IPS DF 19.7 (cell line): ENCODE data around the gene TEX44.

ENCODE experiments used
- DNase-seq: peaks from one replicate; pipeline ENCODE4 v3.0.0-alpha.2; 2013; ENCODE audit warnings: low read depth, low spot score

Gene TEX44

DNA sequence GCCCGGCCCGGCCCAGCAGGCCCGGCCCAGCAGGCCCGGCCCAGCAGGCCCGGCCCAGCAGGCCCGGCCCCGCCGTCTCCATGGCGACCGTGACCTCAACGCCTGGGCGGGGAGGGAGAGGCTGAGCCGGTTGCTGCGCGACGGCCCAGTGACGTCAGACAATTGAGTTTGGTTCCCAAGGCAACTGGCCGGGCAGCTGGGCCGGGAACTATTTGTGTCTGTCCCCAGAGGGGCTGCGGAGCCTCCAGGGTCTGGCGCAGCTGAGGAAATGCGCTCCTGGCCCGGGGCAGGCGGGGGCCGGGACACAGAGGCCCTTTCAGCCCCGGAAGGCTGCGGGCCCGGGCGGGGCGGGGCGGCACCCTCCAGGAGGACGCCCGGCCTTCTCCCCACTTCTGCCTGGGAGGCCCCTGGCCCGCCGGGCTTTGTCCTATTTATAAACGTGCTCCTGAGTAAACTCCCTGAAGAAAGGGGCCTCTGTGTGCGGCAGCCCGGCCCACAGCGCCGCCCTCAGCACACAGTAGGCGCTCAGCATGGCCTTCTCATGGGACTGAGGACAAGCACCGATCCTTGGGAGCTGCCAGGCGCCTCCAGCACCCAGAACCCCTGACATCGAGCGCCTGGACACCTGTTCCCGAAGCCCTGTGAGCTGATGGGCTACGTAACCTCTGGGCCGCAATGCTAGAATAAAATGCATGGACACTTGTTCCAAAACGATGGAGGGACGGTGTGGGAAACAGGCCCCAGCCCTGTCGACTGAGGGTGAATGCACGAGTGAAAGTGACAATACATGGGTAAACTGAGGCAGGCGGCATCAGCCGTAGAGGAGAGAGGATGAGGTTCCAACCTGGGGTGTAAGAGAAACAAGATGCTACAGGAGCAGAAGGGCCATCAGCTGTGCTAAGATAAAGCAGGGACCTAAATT is 12.3 kb downstream of the TEX44 start:
- peak; percentile 82 for DNase-seq

- DNase-seq: no peak
Observed at GRCh38 chr2:231605607-231606091, 13.0 kb downstream of the TEX44 start.

- no peak for DNase-seq
Observed at GRCh38 chr2:231606941-231607340, 14.3 kb downstream of the TEX44 start.

DNA sequence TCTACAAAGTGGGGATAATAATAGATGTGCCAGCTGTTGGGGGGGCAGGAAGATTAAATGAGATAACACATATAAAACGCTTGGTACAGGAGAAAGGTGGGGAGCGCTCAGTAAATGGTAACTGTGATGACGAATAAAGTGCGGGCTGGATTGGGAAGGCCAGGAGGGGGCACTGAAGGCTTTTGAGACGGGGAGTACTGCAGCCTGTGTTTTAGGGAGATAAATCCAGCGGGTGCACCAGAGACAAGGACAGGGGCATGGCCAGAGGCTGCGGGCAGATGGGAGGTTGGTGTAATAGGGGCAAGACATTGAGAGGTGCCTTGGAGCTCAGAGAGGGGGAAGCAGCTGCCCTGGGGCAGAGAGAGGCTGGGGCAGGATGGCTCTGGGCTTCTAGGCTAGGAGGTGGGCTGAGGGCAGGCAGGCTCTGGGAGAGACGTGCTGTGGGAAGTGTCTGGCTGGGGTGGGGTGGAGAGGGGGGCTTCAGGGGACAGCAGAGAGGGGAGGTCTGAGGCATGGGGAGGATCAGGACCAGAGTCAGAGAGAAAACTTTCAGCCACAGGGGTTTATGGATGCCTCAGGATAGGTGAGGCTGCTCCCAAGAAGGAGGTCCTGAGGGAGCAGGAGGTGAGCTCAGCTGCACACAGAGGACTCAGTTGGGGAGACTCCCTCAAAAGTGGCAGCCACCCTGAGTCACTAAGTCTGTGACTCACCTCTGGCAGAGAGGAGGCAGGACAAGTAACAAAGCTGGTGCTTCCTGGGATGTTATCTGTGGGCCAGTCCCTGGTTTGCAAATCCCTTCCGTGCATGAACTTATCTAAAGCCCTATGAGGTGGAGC is 18.8 kb downstream of the TEX44 start:
- DNase-seq: no peak

DNA sequence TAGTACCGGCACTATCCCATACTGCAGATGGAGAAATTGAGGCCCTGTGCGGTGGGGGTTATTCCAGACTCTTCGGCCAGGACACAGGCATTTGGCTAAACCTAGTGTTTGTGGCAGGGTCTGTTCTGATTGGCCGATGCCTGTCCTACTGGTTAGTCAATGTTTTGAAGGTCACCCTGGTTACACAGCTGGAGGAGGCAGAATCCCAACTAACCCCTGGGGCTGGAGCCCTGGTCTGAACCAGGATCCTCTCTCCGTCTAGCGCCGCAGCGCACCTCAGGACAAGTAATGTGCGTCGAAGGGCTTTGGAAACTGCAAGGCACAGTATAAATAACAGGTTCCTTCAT is 19.4 kb downstream of the TEX44 start:
- no peak for DNase-seq

- no peak for DNase-seq
Observed at GRCh38 chr2:231612456-231613330, 20.0 kb downstream of the TEX44 start.

DNA sequence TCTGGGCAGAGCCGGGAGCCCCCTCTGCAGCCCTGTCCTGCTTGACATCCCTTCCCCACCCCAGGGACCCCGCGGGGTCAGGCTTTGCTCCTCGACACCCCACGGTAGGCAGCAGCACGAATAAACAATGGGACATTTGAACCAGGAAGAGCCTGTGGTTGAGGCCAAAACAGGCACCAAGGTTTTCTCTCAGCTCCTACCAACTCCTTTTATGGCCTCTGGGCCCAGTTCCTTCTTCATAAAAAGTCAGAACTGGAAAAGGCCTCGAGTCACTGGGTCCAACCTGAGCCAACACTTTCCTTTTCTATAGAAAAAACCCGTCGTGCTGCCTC is 20.6 kb downstream of the TEX44 start:
- DNase-seq: no peak

- no peak for DNase-seq
Observed at GRCh38 chr2:231613663-231614558, 21.2 kb downstream of the TEX44 start.

- no peak for DNase-seq
Observed at GRCh38 chr2:231614559-231615057, 21.9 kb downstream of the TEX44 start.

- DNase-seq: no peak
Observed at GRCh38 chr2:231615058-231615671, 22.5 kb downstream of the TEX44 start.

- DNase-seq: no peak
Observed at GRCh38 chr2:231616296-231616695, 23.6 kb downstream of the TEX44 start.

GRCh38 chr2:231617059-231617926 is 24.6 kb downstream of the TEX44 start:
- DNase-seq: no peak

DNA sequence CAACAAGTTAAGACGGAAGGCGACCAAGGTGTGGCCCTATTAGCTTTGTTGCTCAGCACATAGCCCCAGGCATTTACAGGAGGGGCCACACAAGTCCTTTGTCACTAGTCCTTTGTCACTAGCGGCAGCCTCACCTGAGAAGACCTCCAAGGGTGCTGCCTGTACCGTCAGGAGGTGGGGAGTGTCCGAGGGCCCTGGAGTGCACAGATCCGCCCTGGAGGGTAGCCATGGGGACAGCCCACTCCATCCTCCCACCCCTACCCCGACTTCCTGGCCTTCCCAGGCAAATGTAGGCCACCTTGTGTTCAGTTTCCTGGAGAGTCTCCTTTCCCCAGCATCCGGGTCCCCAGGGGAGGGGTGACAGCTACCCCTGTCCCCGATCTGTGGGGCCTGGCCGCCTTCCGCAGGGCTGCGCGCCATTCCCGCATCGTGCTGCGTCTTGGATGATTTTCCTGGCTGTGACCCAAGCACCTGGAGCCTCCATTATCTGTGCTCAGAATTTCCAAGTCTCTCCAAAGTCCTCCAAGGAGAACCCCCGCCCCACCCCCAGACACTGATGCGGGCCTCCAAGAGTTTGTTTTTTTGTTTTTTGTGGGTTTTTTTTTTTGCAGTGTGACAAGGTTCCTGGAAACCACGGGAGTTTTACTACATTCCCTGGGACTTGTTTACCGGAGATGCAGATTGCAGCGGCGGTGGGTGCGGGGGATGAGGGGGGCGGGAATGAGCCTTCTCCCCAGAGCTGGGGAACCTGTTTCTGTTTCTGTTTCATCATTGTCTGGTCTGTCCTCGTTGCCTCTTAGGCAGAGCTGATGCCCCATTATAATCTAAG is 28.6 kb downstream of the TEX44 start:
- no peak for DNase-seq

DNA sequence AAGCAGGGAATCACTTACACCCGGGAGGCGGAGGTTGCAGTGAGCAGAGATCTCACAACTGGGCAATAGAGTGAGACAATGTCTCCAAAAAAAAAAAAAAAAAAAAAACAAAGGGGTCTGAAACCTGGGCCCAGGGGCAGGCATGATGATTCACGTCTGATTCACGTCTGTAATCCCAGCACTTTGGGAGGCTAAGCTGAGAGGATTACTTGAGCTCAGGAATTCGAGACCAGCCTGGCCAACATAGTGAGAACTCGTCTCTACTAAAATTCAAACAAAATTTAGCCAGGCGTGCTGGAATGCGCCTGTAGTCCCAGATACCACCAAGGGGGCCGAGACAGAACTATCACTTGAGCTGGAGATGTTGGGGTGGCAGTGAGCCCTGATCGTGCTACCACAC is 30.3 kb downstream of the TEX44 start:
- no peak for DNase-seq

DNA sequence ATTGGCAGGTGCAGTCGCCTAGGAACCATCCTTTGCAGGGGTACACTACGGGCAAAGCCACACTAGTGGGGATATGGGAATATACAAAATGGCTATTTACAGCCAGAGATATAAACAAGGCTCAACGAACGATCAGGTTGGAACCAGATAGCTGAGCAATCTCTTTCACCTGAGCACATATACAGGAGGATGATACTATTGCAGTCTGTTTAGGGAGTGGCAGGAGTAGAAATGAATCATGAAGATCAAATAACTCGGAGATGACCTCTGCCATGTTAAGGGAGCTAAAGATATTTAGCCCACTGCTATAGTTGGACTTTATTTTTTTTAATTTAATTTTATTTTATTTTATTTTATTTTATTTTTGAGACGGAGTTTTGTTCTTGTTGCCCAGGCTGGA is 33.8 kb downstream of the TEX44 start:
- no peak for DNase-seq

DNA sequence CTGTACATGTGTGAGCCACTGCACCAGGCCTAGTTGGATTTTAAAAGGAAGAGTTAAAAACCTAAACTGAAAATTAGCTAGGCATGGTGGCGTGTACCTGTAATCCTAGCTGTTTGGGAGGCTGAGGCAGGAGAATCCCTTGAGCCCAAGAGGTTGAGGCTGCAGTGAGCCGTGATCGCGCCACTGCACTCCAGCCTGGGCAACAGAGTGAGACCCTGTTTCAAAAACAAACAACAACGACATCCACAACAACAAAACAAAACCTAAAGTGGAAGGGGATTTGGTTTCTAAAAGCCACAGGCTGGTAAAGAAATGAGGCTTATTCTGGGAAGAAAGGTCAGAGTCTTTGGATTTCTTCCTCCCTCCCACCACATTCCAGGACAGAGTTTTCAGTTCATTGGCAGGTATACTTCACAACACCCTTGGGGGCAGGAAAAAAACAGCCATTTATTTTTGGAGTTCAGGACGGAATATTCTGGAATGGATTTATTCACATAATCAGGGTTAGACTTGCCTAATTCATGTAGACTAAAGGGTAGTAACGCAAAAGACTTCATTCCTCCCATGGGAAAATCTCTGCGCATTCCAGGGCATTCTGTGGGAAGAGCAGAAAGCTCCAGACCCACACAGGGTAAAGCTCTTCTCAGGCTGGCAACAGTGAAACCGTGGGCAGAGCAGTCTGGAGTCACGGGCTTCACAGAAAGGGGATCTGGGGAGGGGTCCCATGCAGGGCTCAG is 34.9 kb downstream of the TEX44 start:
- DNase-seq: no peak

- DNase-seq: no peak
Observed at GRCh38 chr2:231632559-231633142, 40.0 kb downstream of the TEX44 start.
